Measurements from ENCODE around the gene ARHGAP19.
"Not testable (repeated sequence)": the region's sequence is repeated elsewhere in the genome, so short reads cannot be mapped to it uniquely, and the experiment has no call there.

Gene ARHGAP19

DNA sequence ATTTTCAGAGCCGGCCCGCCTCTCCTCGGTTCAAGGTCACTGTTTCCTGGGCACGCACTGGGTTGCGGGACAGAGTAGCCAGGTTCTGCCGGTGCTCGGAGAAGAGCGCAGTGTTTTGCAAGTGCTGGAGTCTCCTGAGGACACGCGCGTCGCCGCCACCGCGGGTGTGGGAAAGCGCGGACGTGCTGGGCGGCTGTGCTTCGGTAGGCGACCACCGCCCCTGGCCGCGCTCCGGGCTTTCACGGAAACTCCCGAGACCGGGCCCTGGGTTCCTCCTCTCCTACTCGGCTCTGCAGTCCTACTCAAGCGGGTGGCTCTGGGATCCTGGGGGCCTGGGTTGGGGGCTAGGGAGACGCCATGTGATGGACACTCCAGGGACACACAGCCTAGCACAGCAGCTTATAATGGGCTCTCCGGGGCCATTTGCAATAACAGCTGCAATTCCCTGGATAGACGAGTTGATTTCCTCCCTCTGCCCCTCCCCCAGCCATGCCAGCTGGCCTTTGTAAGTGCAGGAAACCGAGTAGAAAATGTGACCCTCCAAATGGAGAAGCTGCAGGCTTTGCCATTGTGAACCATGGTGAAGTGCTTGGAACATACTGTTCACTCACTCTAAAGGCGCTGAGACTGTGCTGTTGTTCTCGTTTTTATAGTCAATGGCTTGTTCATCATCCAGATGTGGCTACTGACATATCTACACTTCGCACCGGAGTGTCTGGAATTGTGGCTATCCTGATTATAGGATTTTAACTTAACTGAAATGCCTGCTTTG, 28.8 kb upstream of the ARHGAP19 start:
- DNase-seq: peak; percentile 44 to 45

GRCh38 chr10:97320480-97321031, 28.1 kb upstream of the ARHGAP19 start:
- peak; percentile 56 to 59 for DNase-seq

DNA sequence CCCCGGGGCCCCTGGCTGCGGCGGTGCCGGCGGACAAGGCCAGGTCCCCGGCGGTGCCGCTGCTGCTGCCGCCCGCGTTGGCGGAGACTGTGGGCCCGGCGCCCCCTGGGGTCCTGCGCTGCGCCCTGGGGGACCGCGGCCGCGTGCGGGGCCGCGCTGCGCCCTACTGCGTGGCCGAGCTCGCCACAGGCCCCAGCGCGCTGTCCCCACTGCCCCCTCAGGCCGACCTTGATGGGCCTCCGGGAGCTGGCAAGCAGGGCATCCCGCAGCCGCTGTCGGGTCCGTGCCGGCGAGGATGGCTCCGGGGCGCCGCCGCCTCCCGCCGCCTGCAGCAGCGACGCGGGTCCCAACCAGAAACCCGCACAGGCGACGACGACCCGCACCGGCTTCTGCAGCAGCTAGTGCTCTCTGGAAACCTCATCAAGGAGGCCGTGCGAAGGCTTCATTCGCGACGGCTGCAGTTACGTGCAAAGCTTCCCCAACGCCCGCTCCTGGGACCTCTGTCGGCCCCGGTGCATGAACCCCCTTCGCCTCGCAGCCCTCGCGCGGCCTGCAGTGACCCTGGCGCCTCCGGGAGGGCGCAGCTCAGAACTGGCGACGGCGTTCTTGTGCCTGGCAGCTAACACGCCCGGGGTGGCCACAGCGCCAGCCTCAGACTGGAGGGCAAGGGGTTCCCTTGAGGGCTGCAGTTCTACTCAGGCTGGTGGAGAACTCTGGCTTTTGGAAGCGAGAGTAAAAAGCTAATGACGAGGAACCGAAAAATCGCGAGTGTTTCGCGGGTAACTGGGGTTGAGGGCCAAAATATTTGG, 27.4 kb upstream of the ARHGAP19 start:
- peak; percentile 76 to 79 for DNase-seq

- DNase-seq: peak; percentile 94 to 95
Measured at GRCh38 chr10:97318772-97319651, 26.6 kb upstream of the ARHGAP19 start, which contains the start of gene FRAT1. Gene FRAT1 (plus strand): TSS chr10:97319271. CDS start chr10:97319454, 183 bp downstream.

DNA sequence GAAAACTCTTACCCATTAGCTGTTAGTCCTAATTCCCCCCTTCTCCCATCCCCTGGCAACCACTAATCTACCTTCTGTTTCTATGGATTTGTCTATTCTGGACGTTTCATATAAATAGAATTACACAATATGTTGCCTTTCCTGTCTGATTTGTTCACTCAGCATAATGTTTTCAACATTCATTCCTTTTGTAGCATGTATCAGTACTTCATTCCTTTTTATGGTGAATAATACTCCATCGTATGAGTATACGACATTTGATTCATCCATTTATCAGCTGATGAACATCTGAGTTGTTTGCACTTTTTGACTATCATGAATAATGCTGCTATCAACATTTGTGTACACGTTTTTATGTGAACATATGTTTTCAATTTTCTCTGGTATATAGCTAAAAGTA, 22.2 kb upstream of the ARHGAP19 start:
- DNase-seq: no peak

GRCh38 chr10:97312897-97313296, 20.5 kb upstream of the ARHGAP19 start:
- DNase-seq: no peak

DNA sequence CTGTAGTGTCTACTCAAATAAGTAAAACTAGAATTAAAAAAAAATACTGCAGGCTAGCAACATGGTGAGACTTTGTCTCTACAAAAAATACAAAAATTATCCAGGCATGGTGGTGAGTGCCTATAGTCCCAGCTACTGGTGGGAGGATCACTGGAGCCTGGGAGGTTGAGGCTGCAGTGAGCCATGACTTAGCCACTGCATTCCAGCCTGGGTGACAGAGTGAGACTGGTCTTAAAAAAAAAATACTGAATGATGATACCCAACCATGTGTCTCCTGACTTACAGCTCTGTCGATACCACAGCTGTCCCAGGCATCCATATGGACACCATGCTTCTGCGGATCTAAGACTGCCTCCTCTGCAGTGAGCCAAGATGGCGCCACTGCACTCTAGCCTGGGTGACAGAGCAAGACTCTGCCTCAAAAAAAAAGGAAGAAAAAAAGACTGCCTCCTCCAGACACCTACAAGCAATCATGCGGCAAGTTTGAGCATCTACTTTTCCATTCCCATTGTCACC, 18.7 kb upstream of the ARHGAP19 start:
- DNase-seq: no peak

DNA sequence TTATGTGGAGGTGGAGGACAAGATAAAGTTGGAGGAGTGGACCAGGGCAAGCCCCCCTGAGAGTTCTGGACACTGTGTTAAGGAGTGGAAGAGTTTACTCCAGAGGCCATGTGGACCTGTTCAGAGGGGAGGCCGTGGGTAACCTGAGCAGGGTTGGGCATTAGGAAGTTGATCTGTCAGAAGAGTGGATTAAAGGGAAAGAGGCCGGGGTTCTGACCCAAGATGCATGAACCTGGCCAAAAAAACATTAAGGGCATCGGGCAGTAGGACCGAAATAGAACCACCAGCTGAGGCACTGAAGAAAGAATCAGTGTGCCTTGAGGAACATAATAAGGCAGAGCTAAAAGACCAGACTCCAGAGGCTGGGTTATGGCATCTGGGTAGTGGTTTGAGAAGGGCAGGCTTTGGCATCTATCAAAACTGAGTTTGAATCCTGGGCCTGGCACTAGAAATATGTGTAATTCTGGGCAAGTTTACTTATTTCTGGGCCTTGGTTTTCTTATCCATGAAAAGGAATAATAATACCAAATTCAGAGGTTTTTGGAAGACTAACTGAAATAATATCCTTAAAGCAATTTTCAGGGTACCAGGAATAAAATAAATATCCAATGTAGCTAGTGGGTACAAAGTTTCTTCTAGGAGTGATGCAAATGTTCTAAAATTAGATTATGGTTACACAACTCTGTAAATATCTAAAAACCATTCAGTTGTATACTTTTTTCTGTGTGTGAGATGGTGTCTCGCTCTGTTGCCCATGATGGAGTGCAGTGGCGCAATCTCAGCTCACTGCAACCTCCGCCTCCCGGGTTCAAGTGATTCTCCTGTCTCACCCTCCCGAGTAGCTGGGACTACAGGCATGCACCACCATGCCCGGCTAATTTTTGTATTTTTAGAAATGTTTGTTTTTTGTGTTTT, 15.7 kb upstream of the ARHGAP19 start:
- DNase-seq: no peak

DNA sequence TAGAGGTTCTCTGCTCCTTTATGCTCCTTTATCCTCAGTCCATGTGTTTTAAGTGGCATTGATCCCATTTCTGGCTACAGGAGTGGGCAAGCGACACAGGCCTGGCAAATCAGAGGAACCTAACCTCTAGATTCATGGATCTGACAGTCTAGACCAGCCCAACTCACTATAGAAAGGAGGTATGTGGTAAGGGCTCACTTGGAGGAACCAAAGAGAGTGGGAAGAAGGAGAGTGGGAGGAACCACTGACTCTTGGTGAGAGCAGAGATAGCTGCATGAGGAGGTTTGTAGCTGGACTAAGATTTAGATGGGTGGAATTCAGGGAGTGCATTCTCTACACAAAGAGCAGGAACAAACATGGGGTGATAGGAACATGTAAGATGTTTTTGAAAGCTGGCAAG, 15.0 kb upstream of the ARHGAP19 start:
- no peak for DNase-seq

DNA sequence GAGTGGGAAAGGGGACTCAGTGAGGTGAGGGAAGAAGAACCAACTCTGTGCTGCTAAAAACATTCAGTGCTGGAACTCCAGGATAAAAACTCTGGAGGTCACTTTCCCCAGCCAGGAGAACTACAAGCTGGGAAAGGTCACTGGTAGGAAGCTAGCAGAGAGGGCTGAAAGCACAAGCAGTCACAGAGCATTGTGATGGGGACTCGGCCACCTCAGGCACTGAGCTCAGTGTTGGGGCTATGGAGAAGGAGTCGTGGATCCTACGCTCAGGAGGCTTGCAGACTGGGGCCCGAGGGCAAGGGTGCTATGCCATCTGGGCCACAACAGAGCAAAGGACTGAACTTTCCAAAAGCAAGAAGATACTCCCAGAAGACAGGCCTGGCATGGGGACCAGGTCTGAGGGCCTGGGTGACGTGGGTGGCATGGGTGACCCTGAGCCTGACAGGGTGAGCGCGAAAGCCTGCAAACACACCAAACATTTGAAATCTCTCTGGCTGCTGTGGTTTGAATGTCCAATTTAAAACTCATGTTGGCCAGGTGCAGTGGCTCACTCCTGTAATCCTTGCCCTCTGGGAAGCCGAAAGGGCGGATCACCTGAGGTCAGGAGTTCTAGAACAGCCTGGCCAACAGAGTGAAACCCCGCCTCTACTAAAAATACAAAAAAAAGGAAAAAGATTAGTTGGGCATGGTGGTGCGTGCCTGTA, 9.8 kb upstream of the ARHGAP19 start:
- DNase-seq: no peak

GRCh38 chr10:97300980-97301379, 8.5 kb upstream of the ARHGAP19 start:
- no peak for DNase-seq

DNA sequence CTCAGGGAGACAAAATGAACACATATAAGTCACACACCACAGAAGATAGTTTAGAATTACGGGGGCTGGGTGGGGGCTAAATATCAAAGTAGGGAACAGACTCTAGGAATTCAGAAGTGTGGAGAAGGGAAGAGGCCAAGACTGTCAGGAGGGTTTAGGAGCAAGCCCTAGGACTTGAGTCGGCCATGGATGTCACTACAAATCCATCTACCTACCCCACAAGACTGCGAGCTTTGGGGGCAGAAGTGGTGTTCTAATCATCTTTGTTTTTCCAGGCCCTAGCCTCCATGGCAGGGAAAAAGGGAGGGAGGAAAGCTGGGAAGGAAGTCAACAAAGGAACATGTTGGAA, 5.8 kb upstream of the ARHGAP19 start:
- DNase-seq: no peak

DNA sequence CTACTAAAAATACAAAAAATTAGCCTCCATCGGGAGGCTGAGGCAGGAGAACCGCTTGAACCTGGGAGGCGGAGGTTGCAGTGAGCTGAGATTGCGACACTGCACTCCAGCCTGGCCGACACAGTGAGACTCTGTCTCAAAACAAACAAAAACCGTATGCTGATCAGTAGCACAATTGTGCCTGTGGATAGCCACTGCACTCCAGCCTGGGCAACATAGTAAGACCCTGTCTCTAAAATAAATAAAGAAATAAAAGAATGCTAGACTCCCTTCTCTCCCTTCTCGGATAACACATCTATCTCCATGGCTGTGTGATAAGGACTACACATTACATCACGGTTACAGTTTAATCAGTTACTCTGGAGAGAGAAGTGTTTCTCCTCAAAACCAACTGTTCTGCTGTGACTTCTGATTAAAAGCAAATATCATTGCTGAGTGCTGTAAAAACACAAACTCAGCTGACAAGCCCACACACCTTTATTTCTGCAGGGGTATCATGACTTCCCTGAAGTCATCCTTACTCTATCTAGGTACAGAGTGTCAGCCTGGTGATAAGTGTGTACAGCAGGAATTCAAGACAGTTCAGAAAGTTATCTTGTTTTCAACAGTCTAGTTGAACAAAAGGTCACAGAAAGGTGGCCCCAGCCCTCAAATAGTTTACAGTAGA, 5.3 kb upstream of the ARHGAP19 start:
- no peak for DNase-seq

- DNase-seq: no peak
Measured at GRCh38 chr10:97292862-97293198, 393 bp upstream of the ARHGAP19 start.

GRCh38 chr10:97291357-97292096, 910 bp downstream of the ARHGAP19 start:
- no peak for DNase-seq

DNA sequence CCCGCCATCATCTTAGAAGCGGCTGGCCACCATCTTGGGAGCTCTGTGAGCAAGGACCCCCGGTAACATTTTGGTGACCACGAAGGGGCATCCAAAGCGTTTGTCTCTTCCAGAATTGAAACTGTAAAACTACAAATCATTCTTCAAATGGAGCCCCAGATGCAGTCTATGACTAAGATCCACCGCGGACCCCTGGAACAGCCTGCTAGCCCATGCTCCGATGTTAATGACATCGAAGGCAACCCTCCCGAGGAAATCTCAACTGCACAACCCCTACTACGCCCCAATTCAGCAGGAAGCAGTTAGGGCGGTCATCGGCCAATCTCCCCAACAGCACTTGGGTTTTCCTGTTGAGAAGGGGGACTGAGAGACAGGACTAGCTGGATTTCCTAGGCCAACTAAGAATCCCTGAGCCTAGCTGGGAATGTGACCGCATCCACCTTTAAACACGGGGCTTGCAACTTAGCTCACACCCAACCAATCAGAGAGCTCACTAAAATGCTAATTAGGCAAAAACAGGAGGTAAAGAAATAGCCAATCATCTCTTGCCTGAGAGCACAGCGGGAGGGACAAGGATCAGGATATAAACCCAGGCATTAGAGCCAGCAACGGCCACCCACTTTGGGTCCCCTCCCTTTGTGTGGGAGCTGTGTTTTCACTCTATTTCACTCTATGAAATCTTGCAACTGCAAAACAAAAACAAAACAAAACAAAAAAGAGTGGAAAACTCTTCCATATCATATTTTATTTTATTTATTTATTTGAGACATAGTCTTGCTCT, 1.7 kb downstream of the ARHGAP19 start:
- DNase-seq: not testable (repeated sequence)

GRCh38 chr10:97290076-97290475, 2.4 kb downstream of the ARHGAP19 start:
- not testable (repeated sequence) for DNase-seq

- peak in 1 of 2 experiments; percentile 29 for DNase-seq
Measured at GRCh38 chr10:97280783-97281182, 11.7 kb downstream of the ARHGAP19 start.
